GM12878 (cell line): ENCODE data around the gene OTULIN. TPM values are rescaled to one million over a fixed set of nuclear protein-coding genes. Genes with fewer than 3 reads are reported as not detected.

ENCODE experiments used
- ATAC-seq: fragments of 200-7000 bp; cut with Tn5 transposase; 3 replicates; pipeline ENCODE4 v1.9.1; 2020; ENCODE audit warnings: mild to moderate bottlenecking, moderate library complexity
- BruUV-seq: library from RNA; stranded (reverse); fragments of 400-500 nt; replicated peaks from 2 replicates; lab custom pipeline; 2021; lab: Mats Ljungman, UMichigan
- CTCF ChIA-PET: fragments of 300-600 bp; sonication (Branson Sonifier 250); formaldehyde crosslinking; extraction: SDS; loops from one replicate; lab custom pipeline; 2021; ENCODE audit warnings: inconsistent platforms; lab: Yijun Ruan, JAX
- POLR2A ChIA-PET: fragments of 350-600 bp; formaldehyde crosslinking; extraction: SDS; loops from one replicate; lab custom pipeline; 2021; ENCODE audit warnings: inconsistent platforms; lab: Charles Lee
- RAD21 ChIA-PET: fragments of 300-600 bp; sonication (Branson Sonifier 250); formaldehyde crosslinking; loops from one replicate; lab custom pipeline; 2023; ENCODE audit warnings: antibody characterized with exemption; ENCODE audit not compliant: unreplicated experiment; lab: Charles Lee
- SMC1A ChIA-PET: fragments of 300-600 bp; sonication (Branson Sonifier 250); formaldehyde crosslinking; loops from one replicate; lab custom pipeline; 2023; ENCODE audit not compliant: unreplicated experiment, uncharacterized antibody; lab: Charles Lee
- DNase-seq: peaks from one replicate; pipeline ENCODE4 v3.0.0-alpha.2; 2011; ENCODE audit warnings: low read depth, low spot score
- FAIRE-seq: peaks from 3 replicates; lab custom pipeline; 2011; peaks lifted over from hg19 to GRCh38; lab: Jason Lieb, UNC
- H2AFZ ChIP-seq: 2 replicates; pipeline ENCODE4 v1.6.0; 2011; ENCODE audit warnings: low read depth, low read length, control low read depth; ENCODE audit not compliant: control insufficient read depth
- H3K27ac ChIP-seq: 2 replicates; pipeline ENCODE4 v1.5.1; 2011; ENCODE audit warnings: control low read depth; ENCODE audit not compliant: control insufficient read depth, insufficient read depth
- H3K27me3 ChIP-seq, 2 experiments: replicated peaks in 1 of 2; 2 replicates each; pipeline versions ENCODE4 v1.6.0 to v1.6.1; 2011; ENCODE audit warnings: low read length in 1 of 2; ENCODE audit not compliant: control insufficient read depth in 2 of 2, insufficient read depth in 2 of 2
- H3K36me3 ChIP-seq, 2 experiments: 2 replicates each; pipeline ENCODE4 v1.5.1; 2011; ENCODE audit warnings: low read length in 1 of 2; ENCODE audit not compliant: control insufficient read depth in 2 of 2, insufficient read depth in 2 of 2
- H3K4me1 ChIP-seq: 2 replicates; pipeline ENCODE4 v1.6.1; 2011; ENCODE audit warnings: mild to moderate bottlenecking, low read length, moderate library complexity, mixed read lengths; ENCODE audit not compliant: control insufficient read depth, insufficient read depth
- H3K4me2 ChIP-seq: 2 replicates; pipeline ENCODE4 v1.6.0; 2011; ENCODE audit warnings: control low read depth; ENCODE audit not compliant: control insufficient read depth, insufficient read depth
- H3K4me3 ChIP-seq: fragments of 200-600 bp; sonication (generic); 2 replicates; pipeline ENCODE4 v1.5.1; 2016
- H3K79me2 ChIP-seq: 2 replicates; pipeline ENCODE4 v1.6.0; 2011; ENCODE audit warnings: low read length; ENCODE audit not compliant: control insufficient read depth, insufficient read depth
- H3K9ac ChIP-seq: 2 replicates; pipeline ENCODE4 v1.8.0; 2011; ENCODE audit warnings: low read length, control low read depth, mixed read lengths; ENCODE audit not compliant: control insufficient read depth, insufficient read depth
- H3K9me3 ChIP-seq: replicated peaks from 3 replicates; pipeline ENCODE4 v1.5.1; 2011; ENCODE audit warnings: mild to moderate bottlenecking, low read length; ENCODE audit not compliant: control insufficient read depth, insufficient read depth
- H4K20me1 ChIP-seq: 2 replicates; pipeline ENCODE4 v1.6.0; 2011; ENCODE audit not compliant: control insufficient read depth, insufficient read depth
- BHLHE40 ChIP-seq, 2 experiments: fragments of 450-650 bp in 1 of 2; IDR thresholded peaks; 2 replicates each; pipeline ENCODE4 v1.6.1; 2011 to 2017; ENCODE audit warnings: low read depth in 2 of 2, borderline replicate concordance in 1 of 2, improper control_type of control experiment in 1 of 2, low read length in 1 of 2, mild to moderate bottlenecking in 1 of 2
- NR2C2 ChIP-seq: IDR thresholded peaks from 2 replicates; pipeline ENCODE4 v1.6.1; 2011; ENCODE audit warnings: borderline replicate concordance, low read depth; ENCODE audit not compliant: control insufficient read depth, insufficient read length
- RUNX3 ChIP-seq: IDR thresholded peaks from 2 replicates; pipeline ENCODE4 v1.6.1; 2012; ENCODE audit warnings: low read length, inconsistent platforms
- ZNF592 ChIP-seq: fragments of 450-650 bp; IDR thresholded peaks from 2 replicates; pipeline ENCODE4 v1.6.1; 2017; ENCODE audit warnings: mild to moderate bottlenecking, moderate library complexity
- WGBS: methylation state at CpG from one replicate; pipeline ENCODE4 v1.1.6; 2016; ENCODE audit warnings: low lambda C conversion rate; ENCODE audit not compliant: insufficient replicate concordance, insufficient coverage; ENCODE audit errors: missing lambda C conversion rate; 5-methylcytosine and 5-hydroxymethylcytosine counted together
- in situ Hi-C: fragments of 300-500 bp; cut with MboI; formaldehyde crosslinking; loops from 9 replicates; pipeline ENCODE4 v1.14.3; 2018; ENCODE audit warnings: mixed read lengths
- intact Hi-C: fragments of 100-400 bp; cut with micrococcal nuclease; formaldehyde crosslinking; loops from one replicate; pipeline ENCODE4 v1.14.2; 2022; ENCODE audit not compliant: unreplicated experiment
- polyA plus RNA-seq, 11 experiments: library from polyadenylated mRNA; depleted of rRNA in 4 of 11; unstranded in 6 of 11; stranded (reverse) in 5 of 11; fragments of >200 nt; fragmentation: Nextera tagmentation in 4 of 11; fragmentation: Illumina TruSeq in 1 of 11; extraction: Ambion mirVana in 4 of 11; extraction: Trizol in 1 of 11; gene quantifications; 1 replicate in 1 of 11; 2 replicates in 10 of 11; pipeline versions ENCODE4 v1.2.1 to v1.2.3, GENCODE V29; 2011 to 2016; ENCODE audit warnings: inconsistent platforms in 2 of 11, missing spikeins in 2 of 11, low read depth in 1 of 11
- total RNA-seq, 4 experiments: library from RNA; depleted of rRNA in 3 of 4; stranded (reverse); fragments of >200 nt in 3 of 4; fragmentation: Illumina TruSeq in 1 of 4; extraction: Trizol in 1 of 4; gene quantifications; 2 replicates each; pipeline versions ENCODE4 v1.2.1 to v1.2.3, GENCODE V29; 2013 to 2021

Gene OTULIN
- total and polyA plus RNA-seq, 10 of the 15 experiments (the other 5 are each of a cell fraction or from before 2014, with no cell fraction given): 6.6 to 70.5 (median 28.7) TPM

- 0 out of 4 replicates have a peak, but pooled peaks cover 0 to 2% of the 10 kb centered on the region in 2 experiments for H3K36me3 ChIP-seq
- no peak overlapping the region for H2AFZ ChIP-seq
- peaks cover 98% of the 10 kb centered on the region for H3K79me2 ChIP-seq
- ChIA-PET POLR2A (interaction anchor here (1.0 to 3.2 kb wide), 4 partner anchors 10 to 19 kb away, joined by 3 to 31 read pairs (median 5); no protein-coding TSS in a partner anchor), CTCF (interaction anchor here (0.7 to 2.6 kb wide), 12 partner anchors 9 to 522 kb away, joined by 3 to 14 read pairs (median 4); no protein-coding TSS in a partner anchor), SMC1A (interaction anchor here (0.8 to 5.0 kb wide), 13 partner anchors 10 to 522 kb away, joined by 3 to 55 read pairs (median 3); no protein-coding TSS in a partner anchor), RAD21 (interaction anchor here (0.9 to 4.8 kb wide), 9 partner anchors 9 to 524 kb away, joined by 3 to 33 read pairs (median 4); partner anchors contain the start of gene TRIO)
- H3K9ac ChIP-seq: peak overlapping the region; percentile 94
- no peak for FAIRE-seq
- no peaks in the 10 kb centered on the region for H3K27me3 ChIP-seq
- H3K4me2 ChIP-seq: peak overlapping the region; percentile 94
- intact Hi-C loops: loop anchor here (5.0 kb wide), 2 partner anchors 415 to 520 kb away; no protein-coding TSS in a partner anchor
- in situ Hi-C loops: loop anchor here (25.0 kb wide), 1 partner anchor 505 kb away; no protein-coding TSS in a partner anchor
- no peaks in the 10 kb centered on the region for H3K9me3 ChIP-seq
- H3K27ac ChIP-seq: peak overlapping the region; percentile 90
- no peaks in the 10 kb centered on the region; the same call in 1 of the 2 replicates for H4K20me1 ChIP-seq
- TF ChIP-seq NR2C2 (no peak), ZNF592 (no peak), RUNX3 (0 out of 2 replicates have a peak, but pooled peaks have one; percentile 2), BHLHE40 (IDR thresholded peaks at IDR 0.05; ENCODE audit: borderline replicate concordance in 1 of 2, low read depth in 2 of 2, low read length in 1 of 2) (peak in 1 of 2 experiments; percentile 47; a peak in 2 of 4 replicates)
- no TSS peak for BruUV-seq
- H3K4me3 ChIP-seq: peak overlapping the region; percentile 84
- DNase-seq: no peak
- no peak for ATAC-seq
- peaks cover 23% of the 10 kb centered on the region for H3K4me1 ChIP-seq
- WGBS: 56% methylated on average over 8 of the region's 8 CpGs
These were observed 2.8 kb downstream of the OTULIN start for GRCh38 chr5:14667290-14667689.
